GM23248 (cell line): Measurements from ENCODE around the gene ANKRD27. TPM values are rescaled to one million over a fixed set of nuclear protein-coding genes. Genes with fewer than 3 reads are reported as not detected.
"Not testable (repeated sequence)": the region's sequence is repeated elsewhere in the genome, so short reads cannot be mapped to it uniquely, and the experiment has no call there.

Experiments used
- DNase-seq: peaks from one replicate; pipeline ENCODE4 v3.0.0-alpha.2; 2015
- H2AFZ ChIP-seq: fragments of 200-600 bp; sonication (generic); 2 replicates; pipeline ENCODE4 v1.6.1; 2016; ENCODE audit warnings: antibody characterized with exemption
- H3F3A ChIP-seq: fragments of 200-600 bp; sonication (generic); 2 replicates; pipeline ENCODE4 v1.6.1; 2016; ENCODE audit warnings: mild to moderate bottlenecking, antibody characterized with exemption, mixed run types; ENCODE audit not compliant: insufficient read depth
- H3K27ac ChIP-seq: fragments of 200-600 bp; sonication (generic); 2 replicates; pipeline ENCODE4 v1.5.1; 2016; ENCODE audit warnings: mild to moderate bottlenecking
- H3K27me3 ChIP-seq: fragments of 200-600 bp; sonication (generic); replicated peaks from 2 replicates; pipeline ENCODE4 v1.6.1; 2016; ENCODE audit warnings: mild to moderate bottlenecking; ENCODE audit not compliant: insufficient read depth
- H3K36me3 ChIP-seq: fragments of 200-600 bp; sonication (generic); 2 replicates; pipeline ENCODE4 v1.6.1; 2016; ENCODE audit warnings: low read depth, mild to moderate bottlenecking
- H3K4me1 ChIP-seq: fragments of 200-600 bp; sonication (generic); 2 replicates; pipeline ENCODE4 v1.6.1; 2016; ENCODE audit warnings: mild to moderate bottlenecking; ENCODE audit not compliant: insufficient read depth
- H3K4me2 ChIP-seq: fragments of 200-600 bp; sonication (generic); one replicate; pipeline ENCODE4 v1.6.1; 2016; ENCODE audit warnings: mild to moderate bottlenecking; ENCODE audit not compliant: unreplicated experiment
- H3K4me3 ChIP-seq: fragments of 200-600 bp; sonication (generic); 2 replicates; pipeline ENCODE4 v1.5.1; 2016; ENCODE audit warnings: mild to moderate bottlenecking
- H3K79me2 ChIP-seq: fragments of 200-600 bp; sonication (generic); 2 replicates; pipeline ENCODE4 v1.6.1; 2016; ENCODE audit warnings: mild to moderate bottlenecking; ENCODE audit not compliant: insufficient read depth
- H3K9ac ChIP-seq: fragments of 200-600 bp; sonication (generic); 2 replicates; pipeline ENCODE4 v1.6.1; 2016; ENCODE audit warnings: mild to moderate bottlenecking
- H3K9me2 ChIP-seq: fragments of 200-600 bp; sonication (generic); 2 replicates; pipeline ENCODE4 v1.6.1; 2016; ENCODE audit warnings: mixed run types, mild to moderate bottlenecking, moderate library complexity; ENCODE audit not compliant: insufficient read depth
- H3K9me3 ChIP-seq: fragments of 200-600 bp; sonication (generic); one replicate; pipeline ENCODE4 v1.6.1; 2017; ENCODE audit warnings: low read depth
- H4K20me1 ChIP-seq: fragments of 200-600 bp; sonication (generic); 2 replicates; pipeline ENCODE4 v1.6.0; 2016; ENCODE audit not compliant: insufficient read depth
- EZH2 ChIP-seq: fragments of 200-600 bp; sonication (generic); IDR thresholded peaks from 2 replicates; pipeline ENCODE4 v1.6.1; 2018; ENCODE audit warnings: antibody characterized with exemption, mild to moderate bottlenecking; ENCODE audit not compliant: insufficient read depth, poor library complexity, severe bottlenecking
- EZH2phosphoT487 ChIP-seq: fragments of 200-600 bp; sonication (generic); IDR thresholded peaks from 2 replicates; pipeline ENCODE4 v1.6.1; 2018; ENCODE audit warnings: antibody characterized with exemption, moderate library complexity, mild to moderate bottlenecking, low read depth; ENCODE audit not compliant: insufficient read depth
- WGBS, 2 experiments: methylation state at CpG; one replicate each; pipeline ENCODE4 v1.1.6; 2015 to 2017; ENCODE audit warnings: low lambda C conversion rate in 2 of 2, low coverage in 1 of 2; ENCODE audit errors: missing lambda C conversion rate in 2 of 2; 5-methylcytosine and 5-hydroxymethylcytosine counted together
- in situ Hi-C: fragments of 300-500 bp; cut with MboI; formaldehyde crosslinking; loops from 2 replicates; pipeline ENCODE4 v1.15.0; 2020
- polyA plus RNA-seq: library from polyadenylated mRNA; unstranded; fragments of >200 nt; fragmentation: Nextera tagmentation; extraction: Ambion mirVana; gene quantifications from 2 replicates; pipeline ENCODE4 v1.2.1, GENCODE V29; 2016
- total RNA-seq: library from RNA; depleted of rRNA; stranded (reverse); fragments of >200 nt; shearing (Covaris generic); gene quantifications from 2 replicates; pipeline ENCODE4 v1.2.3, GENCODE V29; 2014

The ANKRD27 gene
- total and polyA plus RNA-seq, 2 experiments from 2014 or later = 17.9 to 27.5 TPM

DNA sequence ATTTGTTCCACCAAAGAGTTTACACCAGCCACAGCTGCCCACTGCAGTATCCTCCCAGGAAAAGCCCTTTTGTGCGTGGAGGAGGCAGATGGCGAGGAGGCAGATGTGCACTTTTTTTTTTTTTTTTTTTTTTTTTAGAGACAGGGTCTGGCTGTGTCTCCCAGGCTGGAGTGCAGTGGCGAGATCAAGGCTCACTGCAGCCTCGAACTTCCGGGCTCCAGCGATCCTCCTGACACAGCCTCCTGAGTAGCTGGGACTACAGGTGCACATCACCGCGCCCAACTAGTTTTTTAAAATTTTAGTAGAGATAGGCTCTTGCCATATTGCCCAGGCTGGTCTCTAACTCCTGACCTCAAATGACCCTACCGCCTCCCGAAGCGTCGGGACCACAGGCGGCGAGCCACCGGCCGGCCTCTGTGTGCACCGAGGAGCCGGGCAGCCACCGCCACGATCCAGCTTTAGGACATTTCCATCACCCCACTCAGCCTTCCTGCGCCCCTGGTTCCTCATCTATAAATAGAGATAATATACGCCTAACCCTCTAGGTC is 94.6 kb downstream of the ANKRD27 start:
- TF ChIP-seq EZH2phosphoT487 (no peak), EZH2 (no peak)
- H3F3A ChIP-seq = 0 out of 2 replicates have a peak, but pooled peaks cover under 1% of the 10 kb centered on the region
- peaks cover 10% of the 10 kb centered on the region; the same call in 1 of the 2 replicates for H3K36me3 ChIP-seq
- peak overlapping the region; percentile 94 for H2AFZ ChIP-seq
- in situ Hi-C loops = no loop called here
- H4K20me1 ChIP-seq = no peaks in the 10 kb centered on the region
- DNase-seq = no peak
- 0 out of 2 replicates have a peak, but pooled peaks cover 4% of the 10 kb centered on the region for H3K27me3 ChIP-seq
- H3K27ac ChIP-seq = no peak overlapping the region
- H3K4me3 ChIP-seq = peak overlapping the region; percentile 80
- no peaks in the 10 kb centered on the region for H3K9me2 ChIP-seq
- no peaks in the 10 kb centered on the region for H3K4me1 ChIP-seq
- H3K79me2 ChIP-seq = peaks cover 43% of the 10 kb centered on the region
- H3K9me3 ChIP-seq = no peaks in the 10 kb centered on the region
- H3K9ac ChIP-seq = peak overlapping the region; percentile 90
- H3K4me2 ChIP-seq = peak overlapping the region; percentile 97
- 12 to 13% methylated on average over 22 of the region's 22 CpGs for WGBS, 2 experiments

DNA sequence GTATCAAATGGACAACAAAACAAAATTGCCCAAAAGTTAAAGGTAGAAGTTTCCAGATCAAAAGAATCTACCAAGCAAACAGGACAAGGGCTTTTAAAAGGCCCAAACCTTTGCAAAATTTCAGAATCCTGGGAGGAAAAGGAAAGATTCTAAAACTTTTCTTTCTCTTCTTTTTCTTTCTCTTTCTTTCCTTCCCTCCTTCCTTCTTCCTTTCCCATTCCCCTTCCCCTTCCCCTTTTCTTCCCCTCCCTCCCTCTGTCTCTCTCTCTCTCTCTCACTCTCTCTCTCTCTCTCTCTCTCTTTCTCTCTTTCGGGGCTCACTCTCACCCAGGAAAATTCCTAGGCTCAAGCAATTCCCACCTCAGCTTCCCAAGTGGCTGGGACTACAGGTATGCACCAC is 98.2 kb downstream of the ANKRD27 start:
- H3K4me1 ChIP-seq = no peaks in the 10 kb centered on the region

DNA sequence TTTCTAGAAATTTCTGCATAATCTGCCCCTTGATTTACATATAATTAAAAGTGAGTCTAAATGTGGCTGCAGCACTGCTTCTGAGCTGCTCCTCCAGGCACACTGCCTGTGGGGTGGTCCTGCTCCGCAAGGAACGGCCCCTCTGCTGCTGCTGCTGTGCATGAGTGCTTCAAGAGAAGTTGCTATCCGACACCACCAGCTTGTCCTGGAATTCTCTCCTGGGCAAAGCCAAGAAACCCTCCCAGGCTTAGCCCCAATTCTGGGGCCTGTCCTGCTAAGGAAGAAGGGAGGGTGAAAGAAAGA is 101.5 kb downstream of the ANKRD27 start:
- Histone ChIP-seq H4K20me1 (no peaks in the 10 kb centered on the region), H2AFZ (no peak overlapping the region), H3K4me2 (no peak overlapping the region), H3K36me3 (no peaks in the 10 kb centered on the region), H3K9me3 (no peaks in the 10 kb centered on the region), H3K4me1 (no peaks in the 10 kb centered on the region), H3K27ac (no peak overlapping the region), H3K79me2 (no peaks in the 10 kb centered on the region), H3K27me3 (0 out of 2 replicates have a peak, but pooled peaks cover 4% of the 10 kb centered on the region), H3F3A (no peaks in the 10 kb centered on the region), H3K9ac (no peak overlapping the region), H3K9me2 (no peaks in the 10 kb centered on the region), H3K4me3 (no peak overlapping the region)
- TF ChIP-seq EZH2 (no peak), EZH2phosphoT487 (no peak)
- in situ Hi-C loops = loop anchor here (25.0 kb wide), 1 partner anchor 236 kb away; the partner anchor contains the start of gene ZNF507
- no peak for DNase-seq
- WGBS, 2 experiments = 11 to 14% methylated on average over 3 of the region's 3 CpGs

More for the DNA sequence above, 98.2 kb downstream of the ANKRD27 start:
- Histone ChIP-seq H4K20me1 (no peaks in the 10 kb centered on the region), H3K9me2 (no peaks in the 10 kb centered on the region), H3K9me3 (no peaks in the 10 kb centered on the region), H3K27ac (no peak overlapping the region), H3K4me3 (no peak overlapping the region), H3K4me2 (no peak overlapping the region), H3K79me2 (peaks cover 7% of the 10 kb centered on the region), H3F3A (no peaks in the 10 kb centered on the region), H3K36me3 (no peaks in the 10 kb centered on the region), H3K27me3 (0 out of 2 replicates have a peak, but pooled peaks cover 4% of the 10 kb centered on the region), H2AFZ (no peak overlapping the region), H3K9ac (no peak overlapping the region)
- in situ Hi-C loops = no loop called here
- WGBS, 2 experiments = 24% methylated on average over 1 of the region's 1 CpG; no CpG with 5 or more reads in 1 of the 2 experiments
- no peak for TF ChIP-seq EZH2
- TF ChIP-seq EZH2phosphoT487 = no peak
- DNase-seq = no peak

DNA sequence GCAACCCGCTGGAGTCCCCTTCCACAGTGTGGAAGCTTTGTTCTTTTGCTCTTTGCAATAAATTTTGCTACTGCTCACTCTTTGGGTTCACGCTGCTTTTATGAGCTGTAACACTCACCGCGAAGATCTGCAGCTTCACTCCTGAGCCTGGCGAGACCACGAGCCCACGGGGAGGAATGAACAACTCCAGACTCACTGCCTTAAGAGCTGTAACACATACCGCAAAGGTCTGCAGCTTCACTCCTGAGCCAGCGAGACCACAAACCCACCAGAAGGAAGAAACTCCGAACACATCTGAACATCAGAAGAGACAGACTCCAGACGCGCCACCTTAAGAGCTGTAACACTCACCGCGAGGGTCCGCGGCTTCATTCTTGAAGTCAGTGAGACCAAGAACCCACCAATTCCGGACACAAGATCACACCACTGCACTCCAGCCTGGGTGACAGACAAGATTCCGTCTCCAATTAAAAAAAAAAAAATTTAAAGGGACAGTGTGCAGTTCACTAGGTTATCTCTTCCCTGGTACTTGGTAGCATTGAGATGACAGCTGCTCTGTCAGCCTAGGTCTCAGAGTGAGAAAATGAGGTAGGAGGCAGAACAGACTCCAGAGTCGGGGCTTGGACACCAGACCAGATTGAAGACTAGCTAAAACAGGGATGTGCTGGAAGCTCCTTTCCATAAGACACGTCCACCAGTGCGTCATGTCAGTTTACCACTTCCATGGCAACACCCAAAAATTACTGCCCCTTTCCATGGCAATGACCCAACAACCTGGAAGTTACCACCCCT is 102.1 kb downstream of the ANKRD27 start:
- not testable (repeated sequence) for H3K9ac ChIP-seq, H3K4me3 ChIP-seq, H4K20me1 ChIP-seq, H3K4me1 ChIP-seq, H3K4me2 ChIP-seq, H3K27ac ChIP-seq, H3K79me2 ChIP-seq, H3K36me3 ChIP-seq, H2AFZ ChIP-seq, H3F3A ChIP-seq, H3K9me2 ChIP-seq, H3K9me3 ChIP-seq, H3K27me3 ChIP-seq
- 64 to 65% methylated on average over 21 of the region's 21 CpGs for WGBS, 2 experiments
- peak; percentile 6 for DNase-seq
- in situ Hi-C loops = loop anchor here (25.0 kb wide), 1 partner anchor 236 kb away; the partner anchor contains the start of gene ZNF507

DNA sequence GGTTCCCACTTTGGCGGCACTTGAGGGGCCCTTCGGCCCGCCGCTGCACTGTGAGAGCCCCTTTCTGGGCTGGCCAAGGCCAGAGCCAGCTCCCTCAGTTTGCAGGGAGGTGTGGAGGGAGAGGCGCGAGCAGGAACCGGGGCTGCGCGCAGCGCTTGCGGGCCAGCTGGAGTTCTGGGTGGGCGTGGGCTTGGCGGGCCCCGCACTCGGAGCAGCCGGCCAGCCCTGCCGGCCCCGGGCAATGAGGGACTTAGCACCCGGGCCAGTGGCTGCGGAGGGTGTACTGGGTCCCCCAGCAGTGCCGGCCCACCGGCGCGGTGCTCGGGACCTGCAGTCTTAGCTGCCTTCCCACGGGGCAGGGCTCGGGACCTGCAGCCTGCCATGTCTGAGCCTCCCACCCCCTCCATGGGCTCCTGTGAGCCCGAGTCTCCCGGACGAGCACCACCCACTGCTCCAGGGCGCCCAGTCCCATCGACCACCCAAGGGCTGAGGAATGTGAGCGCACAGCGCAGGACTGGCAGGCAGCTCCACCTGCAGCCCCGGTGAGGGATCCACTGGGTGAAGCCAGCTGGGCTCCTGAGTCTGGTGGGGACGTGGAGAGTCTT is 103.4 kb downstream of the ANKRD27 start:
- not testable (repeated sequence) for H3F3A ChIP-seq, H3K36me3 ChIP-seq, H3K27ac ChIP-seq, H3K4me1 ChIP-seq, H4K20me1 ChIP-seq, H3K4me2 ChIP-seq, H3K9ac ChIP-seq, H3K9me2 ChIP-seq, H3K27me3 ChIP-seq, H3K4me3 ChIP-seq, DNase-seq, H3K9me3 ChIP-seq, H2AFZ ChIP-seq, H3K79me2 ChIP-seq
- in situ Hi-C loops = loop anchor here (25.0 kb wide), 1 partner anchor 234 kb away; the partner anchor contains the start of gene ZNF507
- 77 to 79% methylated on average over 19 to 33 of the region's 36 CpGs for WGBS, 2 experiments
